ENCODE measurements around the gene PUM2.

- TF ChIP-seq POLR2A (IDR thresholded peaks at IDR 0.05; ENCODE audit: low read length) = no peak
- TF ChIP-seq GATA1 (IDR thresholded peaks at IDR 0.05; ENCODE audit: low read depth, low read length) = no peak
These were observed 48.4 kb upstream of the PUM2 start for GRCh38 chr2:20398956-20399567.

Data from erythroblast (primary cell).